ENCODE results near the gene LMNTD1.

DNA sequence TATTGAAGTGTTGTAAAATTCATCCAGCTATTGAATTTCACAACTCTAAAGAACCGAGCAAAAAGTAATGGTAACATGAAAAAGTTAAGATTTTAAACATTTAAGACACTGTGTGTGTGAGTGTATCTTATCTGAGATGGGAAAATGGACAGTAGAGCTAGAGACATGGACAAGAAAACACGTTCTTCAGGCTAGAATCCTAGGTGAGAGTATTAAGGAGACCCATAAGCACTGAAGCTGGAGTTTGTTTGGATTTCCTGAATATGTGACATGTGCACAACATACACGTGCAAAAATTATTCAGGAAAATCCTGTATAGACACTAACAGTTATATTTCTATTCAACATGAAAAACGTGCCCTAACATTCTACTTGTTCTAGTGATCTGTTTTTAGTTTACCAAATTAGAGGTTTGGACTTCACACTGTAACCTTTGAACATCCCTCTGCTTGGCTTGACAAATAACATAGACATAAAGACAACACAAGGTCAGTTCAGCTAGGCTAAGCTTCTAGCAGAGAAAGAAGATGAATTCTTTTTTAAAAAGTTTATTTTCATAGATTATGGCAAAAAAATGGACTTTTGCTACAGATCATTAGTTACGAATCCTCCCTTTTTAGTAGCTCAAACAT is 31.3 kb downstream of the LMNTD1 start:
- TF ChIP-seq POLR2A (IDR thresholded peaks at IDR 0.05; ENCODE audit: low read depth, low read length) (no peak), RAD21 (IDR thresholded peaks at IDR 0.05; ENCODE audit: low read length) (no peak), CTCF (conservative IDR thresholded peaks at IDR 0.05; ENCODE audit: low read depth, low read length) (no peak), BHLHE40 (IDR thresholded peaks at IDR 0.05; ENCODE audit: low read depth, low read length) (no peak), USF2 (IDR thresholded peaks at IDR 0.05; ENCODE audit: low read depth, low read length) (no peak), RCOR1 (IDR thresholded peaks at IDR 0.05; ENCODE audit: insufficient replicate concordance, low read length) (no peak), ELK1 (IDR thresholded peaks at IDR 0.05; ENCODE audit: borderline replicate concordance, low read depth, low read length) (no peak), SMC3 (IDR thresholded peaks at IDR 0.05; ENCODE audit: low read depth, low read length) (no peak), MAZ (IDR thresholded peaks at IDR 0.05; ENCODE audit: borderline replicate concordance, low read depth, low read length) (no peak), RFX5 (IDR thresholded peaks at IDR 0.05; ENCODE audit: low read depth, low read length) (no peak), CHD1 (IDR thresholded peaks at IDR 0.05; ENCODE audit: low read depth, low read length) (no peak), NFE2L2 (IDR thresholded peaks at IDR 0.05; ENCODE audit: low read depth, low read length) (no peak)

Measured in IMR-90 (cell line).